GM12878 (cell line): ENCODE data around the gene MTCL3.

Source experiments
- ATAC-seq: fragments of 200-7000 bp; cut with Tn5 transposase; 3 replicates; pipeline ENCODE4 v1.9.1; 2020; ENCODE audit warnings: mild to moderate bottlenecking, moderate library complexity
- BruUV-seq: library from RNA; stranded (reverse); fragments of 400-500 nt; replicated peaks from 2 replicates; lab custom pipeline; 2021; lab: Mats Ljungman, UMichigan
- CTCF ChIA-PET: fragments of 300-600 bp; sonication (Branson Sonifier 250); formaldehyde crosslinking; extraction: SDS; loops from one replicate; lab custom pipeline; 2021; ENCODE audit warnings: inconsistent platforms; lab: Yijun Ruan, JAX
- POLR2A ChIA-PET: fragments of 350-600 bp; formaldehyde crosslinking; extraction: SDS; loops from one replicate; lab custom pipeline; 2021; ENCODE audit warnings: inconsistent platforms; lab: Charles Lee
- RAD21 ChIA-PET: fragments of 300-600 bp; sonication (Branson Sonifier 250); formaldehyde crosslinking; loops from one replicate; lab custom pipeline; 2023; ENCODE audit warnings: antibody characterized with exemption; ENCODE audit not compliant: unreplicated experiment; lab: Charles Lee
- SMC1A ChIA-PET: fragments of 300-600 bp; sonication (Branson Sonifier 250); formaldehyde crosslinking; loops from one replicate; lab custom pipeline; 2023; ENCODE audit not compliant: unreplicated experiment, uncharacterized antibody; lab: Charles Lee
- DNase-seq: peaks from one replicate; pipeline ENCODE4 v3.0.0-alpha.2; 2011; ENCODE audit warnings: low read depth, low spot score
- FAIRE-seq: peaks from 3 replicates; lab custom pipeline; 2011; peaks lifted over from hg19 to GRCh38; lab: Jason Lieb, UNC
- H2AFZ ChIP-seq: 2 replicates; pipeline ENCODE4 v1.6.0; 2011; ENCODE audit warnings: low read depth, low read length, control low read depth; ENCODE audit not compliant: control insufficient read depth
- H3K27ac ChIP-seq: 2 replicates; pipeline ENCODE4 v1.5.1; 2011; ENCODE audit warnings: control low read depth; ENCODE audit not compliant: control insufficient read depth, insufficient read depth
- H3K27me3 ChIP-seq, 2 experiments: replicated peaks in 1 of 2; 2 replicates each; pipeline versions ENCODE4 v1.6.0 to v1.6.1; 2011; ENCODE audit warnings: low read length in 1 of 2; ENCODE audit not compliant: control insufficient read depth in 2 of 2, insufficient read depth in 2 of 2
- H3K36me3 ChIP-seq, 2 experiments: 2 replicates each; pipeline ENCODE4 v1.5.1; 2011; ENCODE audit warnings: low read length in 1 of 2; ENCODE audit not compliant: control insufficient read depth in 2 of 2, insufficient read depth in 2 of 2
- H3K4me1 ChIP-seq: 2 replicates; pipeline ENCODE4 v1.6.1; 2011; ENCODE audit warnings: mild to moderate bottlenecking, low read length, moderate library complexity, mixed read lengths; ENCODE audit not compliant: control insufficient read depth, insufficient read depth
- H3K4me2 ChIP-seq: 2 replicates; pipeline ENCODE4 v1.6.0; 2011; ENCODE audit warnings: control low read depth; ENCODE audit not compliant: control insufficient read depth, insufficient read depth
- H3K4me3 ChIP-seq: fragments of 200-600 bp; sonication (generic); 2 replicates; pipeline ENCODE4 v1.5.1; 2016
- H3K79me2 ChIP-seq: 2 replicates; pipeline ENCODE4 v1.6.0; 2011; ENCODE audit warnings: low read length; ENCODE audit not compliant: control insufficient read depth, insufficient read depth
- H3K9ac ChIP-seq: 2 replicates; pipeline ENCODE4 v1.8.0; 2011; ENCODE audit warnings: low read length, control low read depth, mixed read lengths; ENCODE audit not compliant: control insufficient read depth, insufficient read depth
- H3K9me3 ChIP-seq: replicated peaks from 3 replicates; pipeline ENCODE4 v1.5.1; 2011; ENCODE audit warnings: mild to moderate bottlenecking, low read length; ENCODE audit not compliant: control insufficient read depth, insufficient read depth
- H4K20me1 ChIP-seq: 2 replicates; pipeline ENCODE4 v1.6.0; 2011; ENCODE audit not compliant: control insufficient read depth, insufficient read depth
- CBX3 ChIP-seq: fragments of 200-600 bp; sonication (generic); IDR thresholded peaks from 2 replicates; pipeline ENCODE4 v1.6.1; 2016; ENCODE audit warnings: low read depth, borderline replicate concordance
- DPF2 ChIP-seq: fragments of 450-650 bp; IDR thresholded peaks from 2 replicates; pipeline ENCODE4 v1.6.1; 2017; ENCODE audit warnings: mild to moderate bottlenecking
- ELK1 ChIP-seq: IDR thresholded peaks from 2 replicates; pipeline ENCODE4 v1.6.1; 2012; ENCODE audit warnings: low read depth, low read length, improper control_type of control experiment
- EP300 ChIP-seq, 2 experiments: fragments of 150-350 bp in 1 of 2; IDR thresholded peaks; 2 replicates each; pipeline ENCODE4 v1.6.1; 2011 to 2012; ENCODE audit warnings: low read depth in 2 of 2, low read length in 2 of 2, borderline replicate concordance in 1 of 2, improper control_type of control experiment in 1 of 2, inconsistent platforms in 1 of 2; ENCODE audit not compliant: control insufficient read depth in 1 of 2
- EZH2 ChIP-seq: IDR thresholded peaks from 2 replicates; pipeline ENCODE4 v1.6.1; 2012; ENCODE audit warnings: low read depth, mild to moderate bottlenecking, control low read depth, inconsistent platforms, low read length, borderline replicate concordance; ENCODE audit not compliant: control insufficient read depth
- FOXK2 ChIP-seq: fragments of 450-650 bp; IDR thresholded peaks from 2 replicates; pipeline ENCODE4 v1.6.1; 2017; ENCODE audit warnings: mild to moderate bottlenecking, moderate library complexity
- JUNB ChIP-seq: IDR thresholded peaks from 2 replicates; pipeline ENCODE4 v1.6.1; 2016; ENCODE audit warnings: antibody characterized with exemption, mild to moderate bottlenecking
- KDM1A ChIP-seq: fragments of 200-600 bp; sonication (generic); IDR thresholded peaks from 2 replicates; pipeline ENCODE4 v1.6.1; 2016; ENCODE audit warnings: borderline replicate concordance
- MEF2A ChIP-seq: IDR thresholded peaks from 2 replicates; pipeline ENCODE4 v1.6.1; 2011; ENCODE audit warnings: low read depth, mild to moderate bottlenecking, low read length, moderate library complexity; ENCODE audit not compliant: insufficient read depth
- PAX8 ChIP-seq: fragments of 450-650 bp; IDR thresholded peaks from 2 replicates; pipeline ENCODE4 v1.6.1; 2017; ENCODE audit warnings: mild to moderate bottlenecking, moderate library complexity
- SP1 ChIP-seq: IDR thresholded peaks from one replicate; pipeline ENCODE4 v1.6.1; 2011; ENCODE audit warnings: low read depth, low read length
- ZSCAN29 ChIP-seq: fragments of 450-650 bp; IDR thresholded peaks from 2 replicates; pipeline ENCODE4 v1.6.1; 2017; ENCODE audit warnings: mild to moderate bottlenecking, moderate library complexity
- WGBS: methylation state at CpG from one replicate; pipeline ENCODE4 v1.1.6; 2016; ENCODE audit warnings: low lambda C conversion rate; ENCODE audit not compliant: insufficient replicate concordance, insufficient coverage; ENCODE audit errors: missing lambda C conversion rate; 5-methylcytosine and 5-hydroxymethylcytosine counted together
- in situ Hi-C: fragments of 300-500 bp; cut with MboI; formaldehyde crosslinking; loops from 9 replicates; pipeline ENCODE4 v1.14.3; 2018; ENCODE audit warnings: mixed read lengths
- intact Hi-C: fragments of 100-400 bp; cut with micrococcal nuclease; formaldehyde crosslinking; loops from one replicate; pipeline ENCODE4 v1.14.2; 2022; ENCODE audit not compliant: unreplicated experiment
- TF ChIP-seq, protein P1 (sequence below): fragments of 450-650 bp; IDR thresholded peaks from 2 replicates; pipeline ENCODE4 v1.6.1; 2018; ENCODE audit warnings: borderline replicate concordance, mild to moderate bottlenecking; ENCODE audit not compliant: partially characterized antibody

The MTCL3 gene

GRCh38 chr6:127483399-127484055, 35.6 kb downstream of the MTCL3 start:
- ATAC-seq (peak; percentile 15), DNase-seq (no peak)
- BruUV-seq: no TSS peak
- H3K27me3 ChIP-seq: no peaks in the 10 kb centered on the region
- no peak overlapping the region for H3K9ac ChIP-seq
- intact Hi-C loops: no loop called here
- peak overlapping the region; percentile 71 for H2AFZ ChIP-seq
- in situ Hi-C loops: no loop called here
- 89% methylated on average over 5 of the region's 5 CpGs for WGBS
- SMC1A ChIA-PET: interaction anchor here (1.2 to 2.7 kb wide), 9 partner anchors 11 to 160 kb away, joined by 3 to 21 read pairs (median 6); no protein-coding TSS in a partner anchor
- H3K36me3 ChIP-seq: no peaks in the 10 kb centered on the region
- TF ChIP-seq CBX3 (no peak), JUNB (no peak)
- TF ChIP-seq, all 136 proteins: peak for 0
- Histone ChIP-seq H3K27ac (no peak overlapping the region), H4K20me1 (no peaks in the 10 kb centered on the region), H3K4me2 (peak overlapping the region; percentile 54), H3K4me3 (peak overlapping the region; percentile 9; the same call in 1 of the 2 replicates), H3K79me2 (no peaks in the 10 kb centered on the region), H3K4me1 (peaks cover 9% of the 10 kb centered on the region), H3K9me3 (no peaks in the 10 kb centered on the region)
- ChIA-PET POLR2A (interaction anchor here (0.5 to 1.1 kb wide), 3 partner anchors 31 to 41 kb away, joined by 3 to 7 read pairs (median 3); no protein-coding TSS in a partner anchor), CTCF (interaction anchor here (0.9 to 2.6 kb wide), 5 partner anchors 20 to 192 kb away, joined by 3 to 11 read pairs (median 6); no protein-coding TSS in a partner anchor), RAD21 (interaction anchor here (0.9 to 1.5 kb wide), 6 partner anchors 12 to 62 kb away, joined by 3 to 4 read pairs (median 3); no protein-coding TSS in a partner anchor)
- FAIRE-seq: no peak

GRCh38 chr6:127482325-127482724, 36.8 kb downstream of the MTCL3 start:
- 91% methylated on average over 2 of the region's 2 CpGs for WGBS
- ChIA-PET CTCF (interaction anchor here (1.2 to 2.6 kb wide), 2 partner anchors 34 to 56 kb away, joined by 7 to 11 read pairs; no protein-coding TSS in a partner anchor), POLR2A (no interaction called here), SMC1A (interaction anchor here (1.3 to 2.7 kb wide), 2 partner anchors 12 to 140 kb away, joined by 5 to 21 read pairs; no protein-coding TSS in a partner anchor), RAD21 (no interaction called here)
- H3K27me3 ChIP-seq: no peaks in the 10 kb centered on the region
- no peaks in the 10 kb centered on the region for H4K20me1 ChIP-seq
- DNase-seq: no peak
- no peak overlapping the region for H2AFZ ChIP-seq
- no TSS peak for BruUV-seq
- no peak overlapping the region for H3K9ac ChIP-seq
- H3K27ac ChIP-seq: no peak overlapping the region
- H3K79me2 ChIP-seq: no peaks in the 10 kb centered on the region
- H3K9me3 ChIP-seq: no peaks in the 10 kb centered on the region
- intact Hi-C loops: no loop called here
- no peak overlapping the region for H3K4me3 ChIP-seq
- H3K4me1 ChIP-seq: peaks cover 9% of the 10 kb centered on the region
- H3K4me2 ChIP-seq: no peak overlapping the region
- no peak for FAIRE-seq
- in situ Hi-C loops: no loop called here
- H3K36me3 ChIP-seq: no peaks in the 10 kb centered on the region
- ATAC-seq: no peak
- TF ChIP-seq EZH2 (no peak), KDM1A (no peak), MEF2A (no peak), FOXK2 (no peak), ELK1 (no peak), PAX8 (no peak), DPF2 (no peak), SP1 (no peak), ZSCAN29 (no peak), EP300 (IDR thresholded peaks at IDR 0.05; ENCODE audit: borderline replicate concordance in 1 of 2, control insufficient read depth in 1 of 2, low read depth in 2 of 2, low read length in 2 of 2) (no peak)
- TF ChIP-seq, protein P1, sequence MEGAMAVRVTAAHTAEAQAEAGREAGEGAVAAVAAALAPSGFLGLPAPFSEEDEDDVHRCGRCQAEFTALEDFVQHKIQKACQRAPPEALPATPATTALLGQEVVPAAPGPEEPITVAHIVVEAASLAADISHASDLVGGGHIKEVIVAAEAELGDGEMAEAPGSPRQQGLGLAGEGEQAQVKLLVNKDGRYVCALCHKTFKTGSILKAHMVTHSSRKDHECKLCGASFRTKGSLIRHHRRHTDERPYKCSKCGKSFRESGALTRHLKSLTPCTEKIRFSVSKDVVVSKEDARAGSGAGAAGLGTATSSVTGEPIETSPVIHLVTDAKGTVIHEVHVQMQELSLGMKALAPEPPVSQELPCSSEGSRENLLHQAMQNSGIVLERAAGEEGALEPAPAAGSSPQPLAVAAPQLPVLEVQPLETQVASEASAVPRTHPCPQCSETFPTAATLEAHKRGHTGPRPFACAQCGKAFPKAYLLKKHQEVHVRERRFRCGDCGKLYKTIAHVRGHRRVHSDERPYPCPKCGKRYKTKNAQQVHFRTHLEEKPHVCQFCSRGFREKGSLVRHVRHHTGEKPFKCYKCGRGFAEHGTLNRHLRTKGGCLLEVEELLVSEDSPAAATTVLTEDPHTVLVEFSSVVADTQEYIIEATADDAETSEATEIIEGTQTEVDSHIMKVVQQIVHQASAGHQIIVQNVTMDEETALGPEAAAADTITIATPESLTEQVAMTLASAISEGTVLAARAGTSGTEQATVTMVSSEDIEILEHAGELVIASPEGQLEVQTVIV: no peak
